T-helper 1 cell treated with Interleukin-12 subunit alpha and Interleukin-12 subunit beta and Interleukin-4 antibody, amounts not matched to agents 30 μg/mL and 1 μg/mL, for 36 hours (primary cell): ENCODE results near the gene ITGB4.

Experiments used
- H3K27ac Mint-ChIP-seq: one replicate; pipeline ENCODE4 v1.8.0; 2021; ENCODE audit warnings: mild to moderate bottlenecking, mixed read lengths
- H3K27me3 Mint-ChIP-seq: one replicate; pipeline ENCODE4 v1.8.0; 2021; ENCODE audit warnings: low read depth, mixed read lengths
- H3K36me3 Mint-ChIP-seq: one replicate; pipeline ENCODE4 v1.8.0; 2021; ENCODE audit warnings: low read depth, mixed read lengths
- H3K4me1 Mint-ChIP-seq: one replicate; pipeline ENCODE4 v1.8.0; 2021; ENCODE audit warnings: low read depth, mixed read lengths
- H3K4me3 Mint-ChIP-seq: one replicate; pipeline ENCODE4 v1.8.0; 2021; ENCODE audit warnings: mild to moderate bottlenecking, moderate library complexity, mixed read lengths
- H3K9me3 Mint-ChIP-seq: one replicate; pipeline ENCODE4 v1.8.0; 2021; ENCODE audit warnings: mixed read lengths

Gene ITGB4

DNA sequence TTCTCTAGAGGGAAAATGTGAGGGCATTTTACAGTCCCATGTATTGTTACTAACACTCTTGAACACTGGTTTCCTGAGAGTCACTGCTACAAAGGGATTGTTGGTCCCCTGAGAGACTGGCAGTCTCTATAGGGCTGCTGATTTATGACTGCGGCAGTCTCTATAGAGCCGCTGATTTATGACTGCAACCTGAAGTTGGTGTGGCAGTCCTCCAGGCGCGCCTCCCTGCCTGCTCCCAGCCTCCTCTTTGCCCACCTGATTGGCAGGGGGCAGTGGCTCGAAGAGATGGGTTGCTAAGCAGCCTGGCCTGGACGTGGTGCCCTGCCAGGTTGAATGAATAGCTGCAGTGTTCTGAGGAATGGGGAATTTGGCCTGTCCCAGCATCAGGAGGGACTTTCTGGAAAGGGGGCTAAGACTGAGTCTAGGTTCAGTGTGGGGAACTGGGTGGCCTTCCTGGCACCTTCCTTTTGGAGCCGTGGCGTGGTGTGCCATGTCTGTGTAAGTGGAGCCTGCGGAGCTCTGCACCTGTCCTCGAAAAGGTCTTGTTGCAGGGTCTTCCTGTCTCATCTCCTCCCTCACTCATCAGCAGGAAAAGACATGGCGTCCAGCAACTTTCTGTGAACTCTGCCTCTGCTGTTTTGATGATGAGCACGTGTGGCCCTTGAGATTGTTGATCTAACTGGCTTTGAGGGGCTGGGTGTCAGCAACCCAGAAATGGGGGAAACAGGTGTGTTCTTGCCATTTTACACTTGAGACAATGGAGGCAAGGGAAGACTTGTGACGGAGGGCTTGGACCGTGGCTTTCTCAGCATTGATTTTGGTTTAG is 29.2 kb upstream of the ITGB4 start:
- peaks cover 45% of the 10 kb centered on the region for H3K4me1 Mint-ChIP-seq
- H3K9me3 Mint-ChIP-seq: no peaks in the 10 kb centered on the region
- no peaks in the 10 kb centered on the region for H3K27me3 Mint-ChIP-seq
- peaks cover 13% of the 10 kb centered on the region for H3K36me3 Mint-ChIP-seq
- H3K27ac Mint-ChIP-seq: peak overlapping the region; percentile 62
- no peak overlapping the region for H3K4me3 Mint-ChIP-seq

- Mint-ChIP-seq H3K9me3 (no peaks in the 10 kb centered on the region), H3K27ac (no peak overlapping the region), H3K4me1 (peaks cover 41% of the 10 kb centered on the region), H3K4me3 (no peak overlapping the region), H3K27me3 (no peaks in the 10 kb centered on the region), H3K36me3 (peaks cover 12% of the 10 kb centered on the region)
Observed at GRCh38 chr17:75692976-75693375, 28.3 kb upstream of the ITGB4 start.

- Mint-ChIP-seq H3K4me3 (no peak overlapping the region), H3K27me3 (no peaks in the 10 kb centered on the region), H3K27ac (no peak overlapping the region), H3K4me1 (peaks cover 35% of the 10 kb centered on the region), H3K9me3 (no peaks in the 10 kb centered on the region), H3K36me3 (peaks cover 10% of the 10 kb centered on the region)
Observed at GRCh38 chr17:75693500-75694481, 27.5 kb upstream of the ITGB4 start.

DNA sequence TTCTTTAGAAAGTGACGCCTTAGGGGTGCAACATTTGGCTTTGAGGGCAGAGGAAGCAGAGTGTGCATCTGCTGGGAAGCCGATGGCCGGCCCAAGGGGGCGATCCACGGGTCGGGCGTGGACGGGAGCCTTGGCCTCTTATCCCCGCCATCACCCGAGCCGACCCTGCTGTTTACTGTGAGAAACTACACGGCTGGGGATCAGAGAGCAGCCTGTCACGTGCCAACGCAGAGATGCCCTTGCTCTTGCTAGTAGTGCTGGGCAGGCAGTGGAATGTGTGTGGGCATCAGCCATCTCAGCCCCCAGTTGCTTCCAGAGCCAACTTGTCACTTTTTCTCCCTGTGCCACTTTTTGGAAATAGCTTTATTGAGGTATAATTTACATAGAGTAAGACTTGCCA is 26.7 kb upstream of the ITGB4 start:
- Mint-ChIP-seq H3K4me1 (peaks cover 27% of the 10 kb centered on the region), H3K36me3 (peaks cover 9% of the 10 kb centered on the region), H3K27ac (no peak overlapping the region), H3K9me3 (no peaks in the 10 kb centered on the region), H3K4me3 (no peak overlapping the region), H3K27me3 (no peaks in the 10 kb centered on the region)

DNA sequence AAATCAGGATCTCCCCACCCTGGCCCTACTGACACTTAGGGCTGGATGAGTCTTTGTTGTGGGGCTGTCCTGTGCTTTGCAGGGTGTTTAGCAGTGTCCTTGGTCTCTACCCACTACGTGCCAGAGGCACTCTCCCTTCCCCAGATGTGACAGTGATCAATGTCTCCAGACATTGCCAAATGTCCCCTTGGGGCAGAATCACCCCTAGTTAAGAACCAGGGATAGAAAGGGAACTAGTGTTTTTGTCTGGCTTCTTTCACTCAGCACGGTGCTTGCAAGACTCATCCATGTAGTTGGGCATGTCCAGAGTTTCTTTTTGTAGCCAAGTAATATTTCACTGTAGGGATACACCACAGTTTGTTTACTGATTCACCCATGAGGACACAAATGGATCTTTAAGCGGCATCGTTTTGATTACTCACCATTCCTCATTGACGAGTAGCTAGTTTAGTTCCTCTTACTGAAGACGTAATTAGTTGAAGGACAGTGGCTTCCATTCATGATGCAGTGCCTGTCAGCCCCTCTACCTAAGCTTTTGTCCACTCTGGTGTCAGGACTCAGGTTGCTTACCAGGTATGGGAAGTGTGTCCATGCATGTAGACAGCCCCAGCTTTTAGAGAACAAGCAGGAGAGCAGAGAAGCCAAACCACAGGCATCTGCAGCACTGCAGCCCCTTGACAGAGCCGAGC is 26.0 kb upstream of the ITGB4 start:
- H3K36me3 Mint-ChIP-seq: peaks cover 11% of the 10 kb centered on the region
- no peaks in the 10 kb centered on the region for H3K9me3 Mint-ChIP-seq
- H3K4me1 Mint-ChIP-seq: peaks cover 22% of the 10 kb centered on the region
- no peak overlapping the region for H3K27ac Mint-ChIP-seq
- H3K4me3 Mint-ChIP-seq: no peak overlapping the region
- H3K27me3 Mint-ChIP-seq: no peaks in the 10 kb centered on the region

- H3K36me3 Mint-ChIP-seq: peaks cover 15% of the 10 kb centered on the region
- H3K4me1 Mint-ChIP-seq: peaks cover 17% of the 10 kb centered on the region
- no peak overlapping the region for H3K27ac Mint-ChIP-seq
- H3K27me3 Mint-ChIP-seq: no peaks in the 10 kb centered on the region
- H3K9me3 Mint-ChIP-seq: no peaks in the 10 kb centered on the region
- no peak overlapping the region for H3K4me3 Mint-ChIP-seq
Observed at GRCh38 chr17:75695830-75696271, 25.4 kb upstream of the ITGB4 start.

- H3K4me3 Mint-ChIP-seq: no peak overlapping the region
- no peaks in the 10 kb centered on the region for H3K9me3 Mint-ChIP-seq
- H3K27ac Mint-ChIP-seq: peak overlapping the region; percentile 58
- peaks cover 2% of the 10 kb centered on the region for H3K4me1 Mint-ChIP-seq
- H3K36me3 Mint-ChIP-seq: peaks cover 23% of the 10 kb centered on the region
- H3K27me3 Mint-ChIP-seq: no peaks in the 10 kb centered on the region
Observed at GRCh38 chr17:75697651-75698291, 23.5 kb upstream of the ITGB4 start.

DNA sequence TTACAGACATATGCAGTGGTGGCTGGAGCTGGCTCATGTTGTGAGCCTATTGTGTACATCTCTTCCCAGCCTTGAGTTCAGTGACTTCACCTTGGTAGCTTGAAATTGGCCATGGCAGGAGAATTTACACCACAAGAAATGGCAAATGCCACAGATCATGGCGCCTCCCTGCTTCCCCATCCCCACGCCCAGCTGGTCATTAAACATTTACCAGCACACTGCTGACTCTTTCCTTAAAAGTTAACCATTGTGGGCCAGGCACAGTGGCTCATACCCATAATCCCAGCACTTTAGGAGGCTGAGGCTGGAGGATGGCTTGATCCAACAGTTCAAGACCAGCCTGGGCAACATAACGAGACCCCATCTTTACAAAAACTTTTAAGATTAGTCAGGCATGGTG is 22.6 kb upstream of the ITGB4 start:
- peaks cover 23% of the 10 kb centered on the region for H3K36me3 Mint-ChIP-seq
- no peaks in the 10 kb centered on the region for H3K9me3 Mint-ChIP-seq
- peaks cover 2% of the 10 kb centered on the region for H3K4me1 Mint-ChIP-seq
- no peak overlapping the region for H3K27ac Mint-ChIP-seq
- H3K27me3 Mint-ChIP-seq: no peaks in the 10 kb centered on the region
- no peak overlapping the region for H3K4me3 Mint-ChIP-seq

GRCh38 chr17:75701288-75701687 is 20.0 kb upstream of the ITGB4 start:
- Mint-ChIP-seq H3K27me3 (no peaks in the 10 kb centered on the region), H3K9me3 (no peaks in the 10 kb centered on the region), H3K36me3 (peaks cover 32% of the 10 kb centered on the region), H3K4me3 (no peak overlapping the region), H3K27ac (no peak overlapping the region), H3K4me1 (peaks cover 2% of the 10 kb centered on the region)

DNA sequence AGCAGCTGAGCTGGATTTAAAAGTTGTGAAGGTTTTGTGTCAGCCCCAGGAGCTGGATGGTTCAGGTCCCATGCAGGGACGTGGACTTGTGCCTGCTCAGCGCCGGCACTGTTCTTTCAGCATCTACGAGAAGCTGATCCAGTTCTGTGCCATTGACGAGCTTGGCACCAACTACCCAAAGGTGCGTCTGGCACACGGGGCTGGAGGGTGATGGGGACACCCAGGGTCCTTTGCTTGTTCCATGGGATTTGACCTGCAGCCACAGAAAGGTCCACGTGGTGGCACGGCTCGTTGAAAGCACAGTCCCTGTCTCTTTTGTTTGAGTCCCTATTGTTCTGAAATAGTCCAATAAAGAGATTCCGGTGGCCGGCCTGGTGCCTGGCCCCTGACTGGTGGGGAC is 18.1 kb upstream of the ITGB4 start:
- H3K9me3 Mint-ChIP-seq: no peaks in the 10 kb centered on the region
- H3K27ac Mint-ChIP-seq: no peak overlapping the region
- no peak overlapping the region for H3K4me3 Mint-ChIP-seq
- H3K36me3 Mint-ChIP-seq: peaks cover 39% of the 10 kb centered on the region
- no peaks in the 10 kb centered on the region for H3K27me3 Mint-ChIP-seq
- no peaks in the 10 kb centered on the region for H3K4me1 Mint-ChIP-seq

DNA sequence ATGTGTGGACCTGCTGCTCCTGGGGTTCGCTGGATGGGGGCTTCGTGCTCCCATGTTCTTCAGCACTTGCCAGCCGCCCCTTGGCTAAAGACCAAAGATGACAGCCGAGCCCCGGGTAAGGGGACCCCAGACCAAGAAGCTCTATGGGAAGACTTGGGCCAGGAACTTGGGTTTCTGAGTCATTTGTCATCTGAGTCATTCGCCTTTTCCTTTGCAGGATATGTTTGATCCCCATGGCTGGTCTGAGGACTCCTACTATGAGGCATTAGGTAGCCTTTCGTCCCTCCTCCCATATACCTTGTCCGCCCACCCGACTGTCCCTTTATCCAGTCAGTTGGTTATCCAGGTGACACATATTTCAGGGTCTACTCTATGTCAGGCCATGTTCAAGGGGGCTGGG is 17.7 kb upstream of the ITGB4 start:
- no peaks in the 10 kb centered on the region for H3K9me3 Mint-ChIP-seq
- H3K27me3 Mint-ChIP-seq: no peaks in the 10 kb centered on the region
- H3K4me3 Mint-ChIP-seq: no peak overlapping the region
- peaks cover 43% of the 10 kb centered on the region for H3K36me3 Mint-ChIP-seq
- H3K4me1 Mint-ChIP-seq: no peaks in the 10 kb centered on the region
- no peak overlapping the region for H3K27ac Mint-ChIP-seq

DNA sequence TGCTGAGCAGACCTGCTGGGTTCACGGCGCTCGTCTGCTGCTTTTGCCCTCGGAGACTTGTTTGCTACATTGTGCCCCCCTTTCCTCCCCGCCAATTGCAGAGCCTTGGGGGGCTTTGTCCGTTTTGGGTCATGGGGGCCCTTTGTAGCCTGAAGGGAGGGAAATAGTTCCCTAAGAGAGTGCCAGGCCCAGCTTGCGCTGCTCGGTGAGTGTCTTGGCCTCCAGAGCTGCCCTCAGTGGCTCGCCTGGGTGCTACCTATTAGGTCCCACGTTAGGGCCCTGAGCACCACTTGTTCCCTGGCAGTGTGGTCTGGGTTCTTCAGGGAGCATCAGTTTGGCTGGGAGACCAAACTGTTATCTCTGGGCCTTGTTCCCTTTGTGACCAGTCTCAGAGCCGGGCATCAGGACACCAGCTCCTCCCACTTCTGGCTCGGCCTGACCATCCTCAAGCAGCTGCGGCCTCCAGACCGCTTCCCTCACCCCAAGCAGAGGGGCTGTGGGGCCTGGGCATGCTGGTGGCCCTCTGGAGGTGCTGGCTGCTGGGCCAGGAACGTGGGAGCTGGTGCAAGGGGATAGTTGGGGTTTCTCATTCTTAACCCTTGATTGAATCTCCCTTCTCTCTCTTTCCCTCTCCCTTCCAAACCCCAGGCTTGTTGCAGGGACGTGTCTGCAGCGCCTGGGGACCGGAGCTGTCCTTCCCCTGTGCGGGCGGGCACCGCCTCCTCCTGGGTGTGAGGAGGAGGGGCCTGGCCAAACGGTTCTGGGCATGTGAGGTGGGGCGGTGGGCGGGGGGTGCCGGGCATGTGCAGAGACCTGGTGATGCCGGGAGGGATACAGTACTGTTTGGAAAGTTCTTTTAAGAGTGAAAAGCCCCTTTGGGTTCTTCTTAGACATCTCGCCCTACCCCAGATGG is 16.0 kb upstream of the ITGB4 start:
- Mint-ChIP-seq H3K36me3 (peaks cover 39% of the 10 kb centered on the region), H3K4me1 (no peaks in the 10 kb centered on the region)

GRCh38 chr17:75706042-75706728 is 15.1 kb upstream of the ITGB4 start:
- Mint-ChIP-seq H3K27me3 (peaks cover 3% of the 10 kb centered on the region), H3K36me3 (peaks cover 33% of the 10 kb centered on the region), H3K9me3 (no peaks in the 10 kb centered on the region), H3K27ac (no peak overlapping the region), H3K4me1 (no peaks in the 10 kb centered on the region), H3K4me3 (no peak overlapping the region)

More for the DNA sequence above, 16.0 kb upstream of the ITGB4 start:
- Mint-ChIP-seq H3K27me3 (no peaks in the 10 kb centered on the region), H3K9me3 (no peaks in the 10 kb centered on the region), H3K27ac (no peak overlapping the region), H3K4me3 (no peak overlapping the region)
